OCI-LY7 (cell line): ENCODE results near the gene PTPMT1.

Experiments
- EZH2phosphoT487 ChIP-seq: fragments of 200-600 bp; sonication (generic); IDR thresholded peaks from 2 replicates; pipeline ENCODE4 v1.6.1; 2018; ENCODE audit warnings: low read depth, borderline replicate concordance, mild to moderate bottlenecking, mixed run types, antibody characterized with exemption, low read length, moderate library complexity, mixed read lengths
- TF ChIP-seq, protein P1 (sequence below): fragments of 200-600 bp; sonication (generic); conservative IDR thresholded peaks from 2 replicates; pipeline ENCODE4 v1.5.1; 2014; ENCODE audit warnings: mild to moderate bottlenecking, antibody characterized with exemption, low read length, moderate library complexity, mixed read lengths

- TF ChIP-seq, protein P1, sequence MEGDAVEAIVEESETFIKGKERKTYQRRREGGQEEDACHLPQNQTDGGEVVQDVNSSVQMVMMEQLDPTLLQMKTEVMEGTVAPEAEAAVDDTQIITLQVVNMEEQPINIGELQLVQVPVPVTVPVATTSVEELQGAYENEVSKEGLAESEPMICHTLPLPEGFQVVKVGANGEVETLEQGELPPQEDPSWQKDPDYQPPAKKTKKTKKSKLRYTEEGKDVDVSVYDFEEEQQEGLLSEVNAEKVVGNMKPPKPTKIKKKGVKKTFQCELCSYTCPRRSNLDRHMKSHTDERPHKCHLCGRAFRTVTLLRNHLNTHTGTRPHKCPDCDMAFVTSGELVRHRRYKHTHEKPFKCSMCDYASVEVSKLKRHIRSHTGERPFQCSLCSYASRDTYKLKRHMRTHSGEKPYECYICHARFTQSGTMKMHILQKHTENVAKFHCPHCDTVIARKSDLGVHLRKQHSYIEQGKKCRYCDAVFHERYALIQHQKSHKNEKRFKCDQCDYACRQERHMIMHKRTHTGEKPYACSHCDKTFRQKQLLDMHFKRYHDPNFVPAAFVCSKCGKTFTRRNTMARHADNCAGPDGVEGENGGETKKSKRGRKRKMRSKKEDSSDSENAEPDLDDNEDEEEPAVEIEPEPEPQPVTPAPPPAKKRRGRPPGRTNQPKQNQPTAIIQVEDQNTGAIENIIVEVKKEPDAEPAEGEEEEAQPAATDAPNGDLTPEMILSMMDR: no peak
- no peak for TF ChIP-seq EZH2phosphoT487
Measured at GRCh38 chr11:47592970-47593369, 27.6 kb downstream of the PTPMT1 start.
